Upper lobe of left lung (tissue), 4 donors: ENCODE measurements around the gene LGI4.

Experiments
- CTCF ChIP-seq, 6 experiments: fragments of 450-650 bp in 4 of 6; fragments of 200-600 bp in 2 of 6; sonication (generic) in 2 of 6; IDR thresholded peaks; one replicate each; pipeline ENCODE4 v1.5.1; 2016 to 2019; ENCODE audit warnings: antibody characterized with exemption in 6 of 6
- EP300 ChIP-seq, 4 donors: sonication (generic); formaldehyde crosslinking; IDR thresholded peaks; one replicate each; pipeline ENCODE4 v1.5.1; 2017; ENCODE audit warnings: antibody characterized with exemption in 4 of 4, control low read depth in 2 of 4
- POLR2A ChIP-seq, 4 donors: fragments of 450-650 bp; IDR thresholded peaks; one replicate each; pipeline ENCODE4 v1.5.1; 2016 to 2017; ENCODE audit warnings: antibody characterized with exemption in 4 of 4, mild to moderate bottlenecking in 2 of 4

- no peak for TF ChIP-seq CTCF (IDR thresholded peaks at IDR 0.05)
- TF ChIP-seq EP300 (IDR thresholded peaks at IDR 0.05), result no peak
- no peak for TF ChIP-seq POLR2A (IDR thresholded peaks at IDR 0.05)
These were observed 53.7 kb downstream of the LGI4 start for GRCh38 chr19:35081201-35081600.
